ENCODE data around the gene BLMH.
A peak's percentile ranks its signal among the peaks of the same experiment; 100 is the strongest.

Gene BLMH

DNA sequence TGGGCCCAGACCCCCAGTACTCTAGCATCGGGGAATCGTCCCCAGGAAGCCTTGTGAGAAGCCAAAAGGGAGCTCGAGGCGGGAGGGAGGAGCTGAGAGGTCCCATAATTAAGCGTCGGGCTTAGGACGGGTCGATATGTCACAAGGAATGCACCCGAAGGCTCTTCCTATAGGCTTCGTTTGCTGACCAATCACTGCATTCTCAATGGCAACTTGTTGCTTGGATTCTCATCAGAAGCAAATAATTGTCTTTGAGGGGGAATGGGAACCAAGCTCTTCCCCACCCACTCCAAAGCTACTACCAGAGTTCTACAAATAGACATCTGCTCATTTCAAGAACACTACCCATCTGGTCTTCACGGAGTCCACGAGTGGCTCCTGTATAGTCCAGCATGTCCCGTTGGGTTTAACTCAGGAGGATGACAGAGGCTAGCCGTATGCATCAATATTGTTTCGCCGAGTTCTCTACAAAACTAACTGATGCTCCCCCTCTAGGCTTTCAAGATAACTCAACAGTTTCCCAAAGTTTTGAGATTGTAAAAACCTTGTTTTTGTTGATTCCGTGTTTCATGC lies 628 bp upstream of the BLMH start:
- no peaks in the 10 kb centered on the region for H3K27me3 ChIP-seq (replicated peaks; ENCODE audit: control insufficient read depth, insufficient read depth, low read length)
- no peaks in the 10 kb centered on the region for H3K36me3 ChIP-seq (ENCODE audit: control insufficient read depth, insufficient read depth, low read length)
- TF ChIP-seq, protein P1, sequence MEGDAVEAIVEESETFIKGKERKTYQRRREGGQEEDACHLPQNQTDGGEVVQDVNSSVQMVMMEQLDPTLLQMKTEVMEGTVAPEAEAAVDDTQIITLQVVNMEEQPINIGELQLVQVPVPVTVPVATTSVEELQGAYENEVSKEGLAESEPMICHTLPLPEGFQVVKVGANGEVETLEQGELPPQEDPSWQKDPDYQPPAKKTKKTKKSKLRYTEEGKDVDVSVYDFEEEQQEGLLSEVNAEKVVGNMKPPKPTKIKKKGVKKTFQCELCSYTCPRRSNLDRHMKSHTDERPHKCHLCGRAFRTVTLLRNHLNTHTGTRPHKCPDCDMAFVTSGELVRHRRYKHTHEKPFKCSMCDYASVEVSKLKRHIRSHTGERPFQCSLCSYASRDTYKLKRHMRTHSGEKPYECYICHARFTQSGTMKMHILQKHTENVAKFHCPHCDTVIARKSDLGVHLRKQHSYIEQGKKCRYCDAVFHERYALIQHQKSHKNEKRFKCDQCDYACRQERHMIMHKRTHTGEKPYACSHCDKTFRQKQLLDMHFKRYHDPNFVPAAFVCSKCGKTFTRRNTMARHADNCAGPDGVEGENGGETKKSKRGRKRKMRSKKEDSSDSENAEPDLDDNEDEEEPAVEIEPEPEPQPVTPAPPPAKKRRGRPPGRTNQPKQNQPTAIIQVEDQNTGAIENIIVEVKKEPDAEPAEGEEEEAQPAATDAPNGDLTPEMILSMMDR (IDR thresholded peaks at IDR 0.05; ENCODE audit: insufficient read depth, low read length, poor library complexity, severe bottlenecking): no peak
- H3K4me3 ChIP-seq (replicated peaks; ENCODE audit: low read depth, low read length): peak overlapping the region; percentile 79
- DNase-seq (ENCODE audit: extremely low read depth, insufficient read length): no peak

GRCh38 chr17:30290696-30291542 lies 825 bp downstream of the BLMH start:
- TF ChIP-seq, protein P1 (IDR thresholded peaks at IDR 0.05; ENCODE audit: insufficient read depth, low read length, poor library complexity, severe bottlenecking): no peak
- peak overlapping the region; percentile 79 for H3K4me3 ChIP-seq (replicated peaks; ENCODE audit: low read depth, low read length)
- peaks cover 5% of the 10 kb centered on the region for H3K36me3 ChIP-seq (ENCODE audit: control insufficient read depth, insufficient read depth, low read length)
- DNase-seq (ENCODE audit: extremely low read depth, insufficient read length): no peak
- H3K27me3 ChIP-seq (replicated peaks; ENCODE audit: control insufficient read depth, insufficient read depth, low read length): no peaks in the 10 kb centered on the region

GRCh38 chr17:30290077-30290476 lies 1.7 kb downstream of the BLMH start:
- no peaks in the 10 kb centered on the region for H3K27me3 ChIP-seq (replicated peaks; ENCODE audit: control insufficient read depth, insufficient read depth, low read length)
- H3K4me3 ChIP-seq (replicated peaks; ENCODE audit: low read depth, low read length): no peak overlapping the region
- TF ChIP-seq, protein P1 (IDR thresholded peaks at IDR 0.05; ENCODE audit: insufficient read depth, low read length, poor library complexity, severe bottlenecking): no peak
- no peak for DNase-seq (ENCODE audit: extremely low read depth, insufficient read length)
- peaks cover 8% of the 10 kb centered on the region for H3K36me3 ChIP-seq (ENCODE audit: control insufficient read depth, insufficient read depth, low read length)

- H3K4me3 ChIP-seq (replicated peaks; ENCODE audit: low read depth, low read length): no peak overlapping the region
- H3K36me3 ChIP-seq (ENCODE audit: control insufficient read depth, insufficient read depth, low read length): peaks cover 8% of the 10 kb centered on the region
- TF ChIP-seq, protein P1 (IDR thresholded peaks at IDR 0.05; ENCODE audit: insufficient read depth, low read length, poor library complexity, severe bottlenecking): no peak
- DNase-seq (ENCODE audit: extremely low read depth, insufficient read length): no peak
- H3K27me3 ChIP-seq (replicated peaks; ENCODE audit: control insufficient read depth, insufficient read depth, low read length): no peaks in the 10 kb centered on the region
These were observed 12.6 kb downstream of the BLMH start for GRCh38 chr17:30279156-30279555.

DNA sequence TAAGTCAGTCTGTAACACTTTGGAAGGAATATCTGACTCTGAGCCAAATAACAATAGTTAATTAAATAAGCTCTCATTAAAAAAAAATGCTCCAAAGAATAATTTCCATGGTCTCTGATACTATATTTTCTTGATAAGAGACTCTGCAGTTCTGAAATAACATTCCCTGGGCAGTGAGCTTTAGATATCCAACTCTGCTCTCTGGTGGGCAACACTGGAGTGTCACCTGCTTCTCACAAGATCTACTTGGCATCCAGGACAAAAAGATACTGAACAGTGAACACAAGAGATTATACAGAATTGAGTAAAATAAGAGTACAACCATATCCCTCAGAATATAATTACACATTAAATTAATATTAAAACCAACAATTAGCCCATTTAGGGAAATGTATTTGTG lies 13.7 kb downstream of the BLMH start:
- Histone ChIP-seq H3K36me3 (ENCODE audit: control insufficient read depth, insufficient read depth, low read length) (peaks cover 13% of the 10 kb centered on the region), H3K27me3 (replicated peaks; ENCODE audit: control insufficient read depth, insufficient read depth, low read length) (no peaks in the 10 kb centered on the region), H3K4me3 (replicated peaks; ENCODE audit: low read depth, low read length) (no peak overlapping the region)
- DNase-seq (ENCODE audit: extremely low read depth, insufficient read length): no peak
- TF ChIP-seq, protein P1 (IDR thresholded peaks at IDR 0.05; ENCODE audit: insufficient read depth, low read length, poor library complexity, severe bottlenecking): peak; percentile 17
